ENCODE measurements around the gene ASAH2B. TPM values are rescaled to one million over a fixed set of nuclear protein-coding genes. Genes with fewer than 3 reads are reported as not detected.

Gene ASAH2B
- total RNA-seq, 2 donors from 2014 or later: 6.4 to 7.4 TPM

DNA sequence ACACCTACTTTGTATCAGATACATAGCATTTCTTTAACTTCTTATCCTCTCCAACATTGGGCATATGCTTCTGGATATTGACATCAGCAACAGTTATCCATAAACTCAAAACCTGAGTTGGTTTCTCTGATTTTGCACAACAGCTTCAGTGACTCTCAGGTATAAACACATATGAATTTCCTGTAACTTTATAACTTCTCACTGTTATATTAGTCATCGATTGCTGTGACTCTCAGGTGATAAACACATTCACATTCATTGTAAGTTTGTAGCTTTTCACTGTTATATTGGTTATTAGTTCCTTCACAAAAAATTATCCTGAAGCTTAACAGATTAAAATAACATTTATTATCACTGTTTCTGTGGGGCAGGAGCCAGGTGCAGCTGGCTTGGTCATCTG is 57.0 kb downstream of the ASAH2B start:
- H3K27me3 ChIP-seq (ENCODE audit: control insufficient read depth, insufficient read depth, low read length, poor library complexity, severe bottlenecking): no peaks in the 10 kb centered on the region
- no peaks in the 10 kb centered on the region for H3K36me3 ChIP-seq (ENCODE audit: control insufficient read depth, insufficient read depth, low read length)
- H3K4me1 ChIP-seq (ENCODE audit: control insufficient read depth, insufficient read depth, low read length): no peaks in the 10 kb centered on the region
- no peak overlapping the region for H3K4me3 Mint-ChIP-seq
- no peaks in the 10 kb centered on the region for H3K9me3 ChIP-seq (ENCODE audit: control insufficient read depth, low read length)
- H3K36me3 Mint-ChIP-seq (ENCODE audit: low read depth): no peaks in the 10 kb centered on the region
- H3K4me1 Mint-ChIP-seq: no peaks in the 10 kb centered on the region
- H3K27me3 Mint-ChIP-seq (ENCODE audit: insufficient read depth): no peaks in the 10 kb centered on the region
- H3K27ac Mint-ChIP-seq: no peak overlapping the region
- TF ChIP-seq, protein P1, sequence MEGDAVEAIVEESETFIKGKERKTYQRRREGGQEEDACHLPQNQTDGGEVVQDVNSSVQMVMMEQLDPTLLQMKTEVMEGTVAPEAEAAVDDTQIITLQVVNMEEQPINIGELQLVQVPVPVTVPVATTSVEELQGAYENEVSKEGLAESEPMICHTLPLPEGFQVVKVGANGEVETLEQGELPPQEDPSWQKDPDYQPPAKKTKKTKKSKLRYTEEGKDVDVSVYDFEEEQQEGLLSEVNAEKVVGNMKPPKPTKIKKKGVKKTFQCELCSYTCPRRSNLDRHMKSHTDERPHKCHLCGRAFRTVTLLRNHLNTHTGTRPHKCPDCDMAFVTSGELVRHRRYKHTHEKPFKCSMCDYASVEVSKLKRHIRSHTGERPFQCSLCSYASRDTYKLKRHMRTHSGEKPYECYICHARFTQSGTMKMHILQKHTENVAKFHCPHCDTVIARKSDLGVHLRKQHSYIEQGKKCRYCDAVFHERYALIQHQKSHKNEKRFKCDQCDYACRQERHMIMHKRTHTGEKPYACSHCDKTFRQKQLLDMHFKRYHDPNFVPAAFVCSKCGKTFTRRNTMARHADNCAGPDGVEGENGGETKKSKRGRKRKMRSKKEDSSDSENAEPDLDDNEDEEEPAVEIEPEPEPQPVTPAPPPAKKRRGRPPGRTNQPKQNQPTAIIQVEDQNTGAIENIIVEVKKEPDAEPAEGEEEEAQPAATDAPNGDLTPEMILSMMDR (conservative IDR thresholded peaks at IDR 0.05): no peak
- no peak for DNase-seq
- peaks cover 3% of the 10 kb centered on the region for H3K9me3 Mint-ChIP-seq
- no peak overlapping the region for H3K4me3 ChIP-seq (ENCODE audit: low read length)
- 100% methylated on average over 1 of the region's 1 CpG; no CpG with 5 or more reads in 1 of the 2 experiments for WGBS, 2 experiments (ENCODE audit: insufficient coverage in 1 of 2, insufficient read length in 1 of 2)
- H3K27ac ChIP-seq (ENCODE audit: low read depth, low read length): no peak overlapping the region
- no peak overlapping the region for H3K9ac ChIP-seq (ENCODE audit: extremely low read depth, low read length, poor library complexity, severe bottlenecking)

DNA sequence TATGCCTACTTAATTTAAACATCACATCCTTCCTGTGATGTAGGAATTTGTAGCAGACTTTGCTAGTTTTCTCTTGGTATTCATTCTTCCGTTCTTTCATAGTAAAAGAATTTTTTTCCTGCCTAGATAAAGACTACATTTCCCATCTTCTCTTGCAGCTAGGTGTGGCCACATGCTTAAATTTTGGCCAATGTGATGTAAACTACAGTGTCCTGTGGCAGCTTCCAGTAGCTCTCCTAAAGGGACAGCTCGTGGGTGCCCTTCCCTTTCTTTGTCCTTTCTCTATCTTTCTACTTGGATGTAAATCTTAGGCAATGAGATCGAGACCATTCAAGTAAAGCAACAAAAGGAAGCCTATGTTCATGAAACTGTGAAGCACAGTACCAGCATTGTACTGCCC is 58.6 kb downstream of the ASAH2B start:
- Histone ChIP-seq H3K4me1 (ENCODE audit: control insufficient read depth, insufficient read depth, low read length) (no peaks in the 10 kb centered on the region), H3K9ac (ENCODE audit: extremely low read depth, low read length, poor library complexity, severe bottlenecking) (no peak overlapping the region), H3K27me3 (ENCODE audit: control insufficient read depth, insufficient read depth, low read length, poor library complexity, severe bottlenecking) (no peaks in the 10 kb centered on the region), H3K9me3 (ENCODE audit: control insufficient read depth, low read length) (no peaks in the 10 kb centered on the region), H3K27ac (ENCODE audit: low read depth, low read length) (no peak overlapping the region), H3K36me3 (ENCODE audit: control insufficient read depth, insufficient read depth, low read length) (no peaks in the 10 kb centered on the region), H3K4me3 (ENCODE audit: low read length) (no peak overlapping the region)
- H3K27me3 Mint-ChIP-seq (ENCODE audit: insufficient read depth): no peaks in the 10 kb centered on the region
- TF ChIP-seq, protein P1 (conservative IDR thresholded peaks at IDR 0.05): no peak
- H3K4me1 Mint-ChIP-seq: no peaks in the 10 kb centered on the region
- H3K27ac Mint-ChIP-seq: no peak overlapping the region
- H3K9me3 Mint-ChIP-seq: peaks cover 3% of the 10 kb centered on the region
- H3K36me3 Mint-ChIP-seq (ENCODE audit: low read depth): no peaks in the 10 kb centered on the region
- no peak overlapping the region for H3K4me3 Mint-ChIP-seq
- WGBS, 2 experiments (ENCODE audit: insufficient coverage in 1 of 2, insufficient read length in 1 of 2): 80 to 90% methylated on average over 3 of the region's 3 CpGs
- DNase-seq: no peak

DNA sequence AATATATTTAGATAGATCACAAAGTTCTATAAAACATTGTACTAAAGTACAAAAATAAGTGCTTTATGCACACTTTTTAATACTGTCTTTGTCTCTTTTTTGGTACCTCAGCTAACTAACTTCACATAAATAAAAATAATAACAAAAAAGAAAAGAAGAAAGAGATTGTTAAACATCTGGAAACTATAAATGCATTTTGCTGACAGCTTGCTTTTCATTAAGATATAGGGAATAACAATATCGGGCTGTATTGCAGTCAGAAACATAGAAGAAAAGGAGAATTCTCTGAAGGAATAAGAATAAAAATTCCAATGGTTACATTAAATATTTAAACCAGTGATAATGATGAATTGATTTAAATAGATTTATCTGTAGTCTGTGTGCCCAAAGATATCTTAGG is 59.9 kb downstream of the ASAH2B start:
- peaks cover 3% of the 10 kb centered on the region for H3K9me3 Mint-ChIP-seq
- no peak overlapping the region for H3K27ac ChIP-seq (ENCODE audit: low read depth, low read length)
- DNase-seq: no peak
- 100% methylated on average over 1 of the region's 1 CpG for WGBS, 2 experiments (ENCODE audit: insufficient coverage in 1 of 2, insufficient read length in 1 of 2)
- H3K27ac Mint-ChIP-seq: no peak overlapping the region
- H3K36me3 Mint-ChIP-seq (ENCODE audit: low read depth): no peaks in the 10 kb centered on the region
- no peak overlapping the region for H3K9ac ChIP-seq (ENCODE audit: extremely low read depth, low read length, poor library complexity, severe bottlenecking)
- TF ChIP-seq, protein P1 (conservative IDR thresholded peaks at IDR 0.05): no peak
- no peaks in the 10 kb centered on the region for H3K36me3 ChIP-seq (ENCODE audit: control insufficient read depth, insufficient read depth, low read length)
- H3K27me3 Mint-ChIP-seq (ENCODE audit: insufficient read depth): no peaks in the 10 kb centered on the region
- H3K27me3 ChIP-seq (ENCODE audit: control insufficient read depth, insufficient read depth, low read length, poor library complexity, severe bottlenecking): no peaks in the 10 kb centered on the region
- no peak overlapping the region for H3K4me3 Mint-ChIP-seq
- no peaks in the 10 kb centered on the region for H3K9me3 ChIP-seq (ENCODE audit: control insufficient read depth, low read length)
- H3K4me3 ChIP-seq (ENCODE audit: low read length): no peak overlapping the region
- no peaks in the 10 kb centered on the region for H3K4me1 Mint-ChIP-seq
- no peaks in the 10 kb centered on the region for H3K4me1 ChIP-seq (ENCODE audit: control insufficient read depth, insufficient read depth, low read length)
